HG03060 (cell line): ENCODE results near the gene TUBA1A.
"Not testable (repeated sequence)": the region's sequence is repeated elsewhere in the genome, so short reads cannot be mapped to it uniquely, and the experiment has no call there.

Experiments
- ATAC-seq: cut with Tn5 transposase; IDR thresholded peaks from one replicate; pipeline ENCODE4 v1.9.1; 2021; ENCODE audit warnings: low read depth, moderate number of reproducible peaks; ENCODE audit not compliant: unreplicated experiment

Gene TUBA1A

DNA sequence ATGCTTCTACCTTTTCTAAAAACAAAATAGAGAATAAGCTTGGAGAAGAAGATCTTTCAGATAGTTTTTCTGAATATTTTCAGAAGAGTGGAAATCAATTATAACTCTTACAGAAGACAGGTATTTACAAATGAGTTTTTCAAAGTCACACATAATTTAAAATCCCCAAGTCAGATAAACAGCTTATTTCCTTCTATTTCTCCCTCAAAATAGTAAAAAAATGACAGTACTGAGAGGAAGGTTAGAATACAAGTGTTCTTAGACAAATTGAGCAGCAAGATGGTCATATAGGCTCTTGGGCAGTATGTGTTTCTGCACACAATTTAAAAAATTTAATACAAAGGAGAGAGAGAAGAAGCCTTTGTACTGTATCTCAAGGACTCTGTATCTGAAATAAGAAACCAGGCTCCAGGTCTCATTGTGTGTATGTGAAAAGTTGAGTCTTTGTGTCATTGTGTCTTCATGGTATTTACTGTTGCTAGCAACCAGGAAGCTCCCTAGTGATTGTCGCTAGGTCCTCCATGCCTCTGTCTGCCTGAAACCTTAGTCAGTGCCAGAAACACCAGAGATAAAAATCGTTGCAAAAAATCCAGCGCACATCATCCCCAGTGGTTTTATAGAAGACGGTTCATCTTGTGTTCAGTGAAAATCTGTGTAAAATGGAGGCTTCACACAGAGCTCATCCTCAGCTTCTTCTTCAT, 12.9 kb upstream of the TUBA1A start:
- ATAC-seq: no peak

- ATAC-seq: no peak
Measured at GRCh38 chr12:49200919-49201594, 12.2 kb upstream of the TUBA1A start.

- ATAC-seq: no peak
Measured at GRCh38 chr12:49198431-49199155, 9.7 kb upstream of the TUBA1A start.

GRCh38 chr12:49197256-49197655, 8.4 kb upstream of the TUBA1A start:
- ATAC-seq: no peak

- no peak for ATAC-seq
Measured at GRCh38 chr12:49195736-49196135, 6.9 kb upstream of the TUBA1A start.

GRCh38 chr12:49193746-49194145, 4.9 kb upstream of the TUBA1A start:
- ATAC-seq: not testable (repeated sequence)

DNA sequence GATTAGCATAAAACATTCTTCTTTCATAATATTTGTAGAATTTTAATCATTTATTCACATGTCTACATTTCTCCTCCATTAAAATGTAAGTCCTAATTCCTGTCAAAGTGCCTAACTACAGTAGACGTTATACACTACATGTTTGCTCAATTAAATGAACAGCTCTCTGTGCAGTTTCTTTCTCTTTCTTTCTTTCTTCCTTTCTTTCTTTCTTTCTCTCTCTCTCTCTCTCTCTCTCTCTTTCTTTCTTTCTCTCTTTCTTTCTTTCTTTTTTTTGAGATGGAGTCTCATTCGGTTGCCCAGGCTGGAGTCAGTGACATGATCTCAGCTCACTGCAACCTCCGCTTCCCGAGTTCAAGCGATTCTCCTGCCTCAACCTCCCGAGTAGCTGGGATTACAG, 2.6 kb upstream of the TUBA1A start:
- not testable (repeated sequence) for ATAC-seq

- no peak for ATAC-seq
Measured at GRCh38 chr12:49190974-49191373, 2.1 kb upstream of the TUBA1A start.

GRCh38 chr12:49189731-49190716, 1.1 kb upstream of the TUBA1A start:
- ATAC-seq: no peak

- no peak for ATAC-seq
Measured at GRCh38 chr12:49188201-49188915, 522 bp downstream of the TUBA1A start.

GRCh38 chr12:49187184-49187583, 1.7 kb downstream of the TUBA1A start:
- no peak for ATAC-seq

- ATAC-seq: not testable (repeated sequence)
Measured at GRCh38 chr12:49186307-49186706, 2.6 kb downstream of the TUBA1A start.

DNA sequence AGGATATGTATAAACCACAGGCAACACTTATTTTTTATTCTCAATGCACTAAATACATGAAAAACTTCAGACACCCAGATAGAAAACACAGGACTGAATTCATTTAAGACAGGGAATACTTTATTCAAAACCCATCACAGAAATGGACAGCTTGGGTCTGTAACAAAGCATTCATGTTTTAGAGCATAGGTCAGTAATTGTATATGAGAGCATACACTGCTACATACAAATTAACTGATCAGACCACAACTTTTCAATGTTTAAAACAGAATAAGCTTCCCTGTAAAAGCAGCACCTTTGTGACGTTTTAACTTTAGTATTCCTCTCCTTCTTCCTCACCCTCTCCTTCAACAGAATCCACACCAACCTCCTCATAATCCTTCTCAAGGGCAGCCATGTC, 4.2 kb downstream of the TUBA1A start:
- not testable (repeated sequence) for ATAC-seq

DNA sequence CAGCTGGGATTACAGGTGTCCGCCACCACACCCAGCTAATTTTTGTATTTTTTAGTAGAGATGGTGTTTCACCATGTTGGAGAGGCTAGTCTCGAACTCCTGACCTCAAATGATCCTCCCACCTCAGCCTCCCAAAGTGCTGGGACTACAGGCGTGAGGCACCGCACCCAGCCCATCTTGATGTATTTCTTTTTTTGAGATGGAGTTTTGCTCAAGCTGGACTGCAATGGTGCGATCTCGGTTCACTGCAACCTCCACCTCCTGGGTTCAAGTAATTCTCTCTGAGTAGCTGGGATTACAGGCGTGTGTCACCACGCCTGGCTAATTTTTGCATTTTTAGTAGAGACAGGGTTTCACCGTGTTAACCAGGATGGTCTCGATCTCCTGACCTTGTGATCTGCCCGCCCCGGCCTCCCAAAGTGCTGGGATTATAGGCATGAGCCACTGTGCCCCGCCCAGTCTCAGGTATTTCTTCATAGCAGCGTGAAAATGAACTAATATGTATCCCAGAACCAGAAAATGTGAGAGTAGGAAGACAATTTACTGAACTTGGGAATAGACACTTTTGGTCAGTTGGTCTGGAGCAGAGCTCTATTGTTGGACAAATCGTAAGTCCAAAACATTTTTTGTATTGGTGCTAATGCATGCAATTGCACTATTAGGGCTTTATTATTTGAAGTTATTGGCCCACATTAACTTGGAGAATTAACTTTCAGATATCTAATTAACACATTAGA, 5.5 kb downstream of the TUBA1A start:
- not testable (repeated sequence) for ATAC-seq

DNA sequence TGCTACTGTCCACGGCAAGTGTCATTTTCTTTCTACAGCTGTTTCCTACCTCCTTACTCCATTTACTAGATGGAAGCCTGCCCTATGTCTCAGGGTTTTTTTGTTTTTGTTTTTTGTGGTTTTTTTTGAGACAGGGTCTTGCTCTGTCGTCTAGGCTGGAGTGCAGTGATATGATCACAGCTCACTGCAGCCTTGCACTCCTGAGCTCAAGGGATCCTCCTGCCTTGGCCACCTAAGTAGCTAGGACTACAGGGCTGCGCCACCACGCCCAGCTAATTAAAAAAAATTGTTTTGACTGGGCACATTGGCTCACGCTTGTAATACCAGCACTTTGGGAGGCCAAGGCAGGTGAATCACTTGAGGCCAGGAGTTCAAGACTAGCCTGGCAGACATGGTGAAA, 14.7 kb downstream of the TUBA1A start:
- ATAC-seq: no peak

DNA sequence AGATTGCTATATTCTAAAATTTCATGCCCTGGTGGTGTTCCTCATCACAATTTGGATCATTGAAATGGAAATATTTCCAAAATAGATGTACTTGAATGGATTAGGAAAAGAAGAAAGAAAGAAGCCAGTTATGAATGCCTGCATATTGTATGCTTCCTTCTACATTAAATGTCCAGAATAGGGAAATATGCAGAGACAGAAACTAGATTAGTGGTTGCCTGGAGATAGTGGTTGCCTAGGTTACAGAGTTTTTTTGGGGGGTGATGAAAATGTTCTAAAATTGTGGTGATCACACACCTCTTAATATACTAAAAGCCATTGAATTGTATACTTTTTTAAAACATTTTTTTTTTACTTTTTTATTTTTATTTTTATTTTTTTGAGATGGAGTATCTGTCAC, 18.0 kb downstream of the TUBA1A start:
- no peak for ATAC-seq

GRCh38 chr12:49165114-49165513, 23.8 kb downstream of the TUBA1A start:
- no peak for ATAC-seq

GRCh38 chr12:49161901-49162300, 27.0 kb downstream of the TUBA1A start:
- ATAC-seq: not testable (repeated sequence)
